K562 (cell line): Measurements from ENCODE around the gene HYAL4.

Source experiments
- TF ChIP-seq, protein P1 (sequence below): fragments of 250-450 bp; sonication (Bioruptor Pico); IDR thresholded peaks from 2 replicates; pipeline ENCODE4 v1.8.0; 2021; ENCODE audit warnings: mild to moderate bottlenecking, moderate library complexity
- TF ChIP-seq, protein P2 (sequence below): fragments of 450-650 bp; IDR thresholded peaks from 2 replicates; pipeline ENCODE4 v1.6.1; 2018; ENCODE audit not compliant: partially characterized antibody

DNA sequence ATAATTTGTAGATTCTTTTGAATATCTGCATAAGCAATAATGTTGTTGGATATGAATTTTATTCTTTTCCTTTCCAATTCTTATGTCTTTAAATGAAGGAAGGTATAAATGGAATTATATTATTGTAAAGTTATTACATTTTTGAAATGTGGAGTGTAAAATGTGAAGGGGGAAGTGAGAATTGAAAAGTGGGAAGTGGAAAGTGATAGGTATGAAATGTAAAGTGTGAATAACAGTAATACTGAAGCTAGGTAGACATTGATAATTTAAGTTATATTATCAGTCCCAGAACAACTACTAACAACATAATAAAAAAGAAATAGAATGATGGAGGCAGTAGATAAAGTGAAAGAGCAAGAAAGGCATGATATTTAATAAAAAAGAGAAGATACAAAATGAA lies 39.7 kb upstream of the HYAL4 start:
- TF ChIP-seq, protein P1, sequence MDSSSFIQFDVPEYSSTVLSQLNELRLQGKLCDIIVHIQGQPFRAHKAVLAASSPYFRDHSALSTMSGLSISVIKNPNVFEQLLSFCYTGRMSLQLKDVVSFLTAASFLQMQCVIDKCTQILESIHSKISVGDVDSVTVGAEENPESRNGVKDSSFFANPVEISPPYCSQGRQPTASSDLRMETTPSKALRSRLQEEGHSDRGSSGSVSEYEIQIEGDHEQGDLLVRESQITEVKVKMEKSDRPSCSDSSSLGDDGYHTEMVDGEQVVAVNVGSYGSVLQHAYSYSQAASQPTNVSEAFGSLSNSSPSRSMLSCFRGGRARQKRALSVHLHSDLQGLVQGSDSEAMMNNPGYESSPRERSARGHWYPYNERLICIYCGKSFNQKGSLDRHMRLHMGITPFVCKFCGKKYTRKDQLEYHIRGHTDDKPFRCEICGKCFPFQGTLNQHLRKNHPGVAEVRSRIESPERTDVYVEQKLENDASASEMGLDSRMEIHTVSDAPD (CRISPR knock-in tag): no peak
- TF ChIP-seq, protein P2, sequence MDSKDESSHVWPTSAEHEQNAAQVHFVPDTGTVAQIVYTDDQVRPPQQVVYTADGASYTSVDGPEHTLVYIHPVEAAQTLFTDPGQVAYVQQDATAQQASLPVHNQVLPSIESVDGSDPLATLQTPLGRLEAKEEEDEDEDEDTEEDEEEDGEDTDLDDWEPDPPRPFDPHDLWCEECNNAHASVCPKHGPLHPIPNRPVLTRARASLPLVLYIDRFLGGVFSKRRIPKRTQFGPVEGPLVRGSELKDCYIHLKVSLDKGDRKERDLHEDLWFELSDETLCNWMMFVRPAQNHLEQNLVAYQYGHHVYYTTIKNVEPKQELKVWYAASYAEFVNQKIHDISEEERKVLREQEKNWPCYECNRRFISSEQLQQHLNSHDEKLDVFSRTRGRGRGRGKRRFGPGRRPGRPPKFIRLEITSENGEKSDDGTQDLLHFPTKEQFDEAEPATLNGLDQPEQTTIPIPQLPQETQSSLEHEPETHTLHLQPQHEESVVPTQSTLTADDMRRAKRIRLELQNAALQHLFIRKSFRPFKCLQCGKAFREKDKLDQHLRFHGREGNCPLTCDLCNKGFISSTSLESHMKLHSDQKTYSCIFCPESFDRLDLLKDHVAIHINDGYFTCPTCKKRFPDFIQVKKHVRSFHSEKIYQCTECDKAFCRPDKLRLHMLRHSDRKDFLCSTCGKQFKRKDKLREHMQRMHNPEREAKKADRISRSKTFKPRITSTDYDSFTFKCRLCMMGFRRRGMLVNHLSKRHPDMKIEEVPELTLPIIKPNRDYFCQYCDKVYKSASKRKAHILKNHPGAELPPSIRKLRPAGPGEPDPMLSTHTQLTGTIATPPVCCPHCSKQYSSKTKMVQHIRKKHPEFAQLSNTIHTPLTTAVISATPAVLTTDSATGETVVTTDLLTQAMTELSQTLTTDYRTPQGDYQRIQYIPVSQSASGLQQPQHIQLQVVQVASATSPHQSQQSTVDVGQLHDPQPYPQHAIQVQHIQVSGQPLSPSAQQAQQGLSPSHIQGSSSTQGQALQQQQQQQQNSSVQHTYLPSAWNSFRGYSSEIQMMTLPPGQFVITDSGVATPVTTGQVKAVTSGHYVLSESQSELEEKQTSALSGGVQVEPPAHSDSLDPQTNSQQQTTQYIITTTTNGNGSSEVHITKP: no peak
